ENCODE data around the gene CCDC88C.

CCDC88C gene

DNA sequence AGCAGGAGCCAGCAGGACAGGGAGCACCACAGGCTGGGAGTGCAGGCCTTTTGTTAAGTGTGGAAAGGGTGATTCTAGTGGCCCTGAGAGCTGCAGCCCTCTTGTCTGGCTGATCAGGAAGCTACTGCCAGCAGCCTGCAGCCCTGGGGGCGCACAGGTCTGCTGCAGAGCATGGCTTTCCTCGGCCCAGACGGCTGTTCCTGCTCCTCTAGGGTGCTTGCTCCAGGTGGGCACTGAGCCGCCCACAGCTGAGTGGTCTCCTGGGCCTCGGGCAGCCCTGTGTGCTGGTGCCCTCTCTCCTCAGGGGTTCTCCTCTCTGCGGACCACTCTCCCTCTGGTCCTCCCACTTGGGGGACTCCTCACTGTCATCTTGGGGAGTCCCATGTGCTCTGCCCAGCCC is 18.9 kb downstream of the CCDC88C start:
- TF ChIP-seq Cebpa-rat (IDR thresholded peaks at IDR 0.05) = no peak
- H3K9me3 ChIP-seq (replicated peaks in 1 of 11) = no peaks in the 10 kb centered on the region
- peak overlapping the region in 8 of 11 experiments; percentile 32 to 84 (median 76); a peak in 15 of 22 replicates for H3K27ac ChIP-seq
- H3K9ac ChIP-seq = peak overlapping the region in 9 of 11 experiments; percentile 51 to 76 (median 60); a peak in 13 of 22 replicates
- peaks cover 77 to 93% (median 91%) of the 10 kb centered on the region in 10 experiments for H3K4me1 ChIP-seq
- peak overlapping the region in 1 of 10 experiments; percentile 31; a peak in 1 of 20 replicates for H3K4me3 ChIP-seq
- H3K4me2 ChIP-seq = peak overlapping the region; percentile 72 to 96 (median 92)
- peaks cover 6 to 95% (median 82%) of the 10 kb centered on the region in 11 experiments; a peak in 20 of 22 replicates for H4K20me1 ChIP-seq
- peaks cover 0 to 5% (median 0%) of the 10 kb centered on the region in 11 experiments; a peak in 1 of 22 replicates for H3K36me3 ChIP-seq
- no peaks in the 10 kb centered on the region for H3K27me3 ChIP-seq

DNA sequence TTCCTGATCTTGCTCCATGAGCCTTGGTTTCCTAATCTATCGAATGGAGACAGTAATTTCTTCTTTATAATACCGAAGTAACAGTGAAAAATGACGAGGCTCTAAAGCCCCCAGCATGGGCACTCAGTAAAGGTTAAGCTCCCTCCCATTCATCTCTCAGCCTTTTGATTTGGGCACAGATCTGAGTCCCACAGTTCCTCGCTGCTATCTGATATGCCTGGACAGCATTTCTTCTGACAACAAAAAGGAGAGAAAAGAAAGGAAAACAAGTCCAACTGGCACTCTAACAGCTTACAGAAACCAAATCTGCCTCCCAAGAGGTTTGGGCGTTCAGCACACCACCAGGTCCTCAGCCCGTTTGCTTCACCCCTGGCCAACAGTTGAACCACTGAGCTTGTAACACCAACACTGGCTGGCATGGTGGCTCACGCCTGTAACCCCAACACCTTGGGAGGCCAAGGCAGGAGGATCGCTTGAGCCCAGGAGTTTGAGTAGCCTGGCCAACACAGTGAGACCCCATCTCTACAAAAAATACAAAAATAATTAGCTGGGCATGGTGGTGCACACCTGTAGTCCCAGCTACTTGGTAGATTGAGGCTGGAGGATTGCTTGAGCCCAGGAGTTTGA is 19.5 kb downstream of the CCDC88C start:
- no peaks in the 10 kb centered on the region for H3K9me3 ChIP-seq (replicated peaks in 1 of 11)
- peak overlapping the region; percentile 8 to 48 (median 34); a peak in 13 of 20 replicates for H3K4me3 ChIP-seq
- H3K4me1 ChIP-seq = peaks cover 82 to 93% (median 91%) of the 10 kb centered on the region in 10 experiments
- H3K4me2 ChIP-seq = peak overlapping the region; percentile 72 to 96 (median 92)
- 0 out of 22 replicates have a peak, but pooled peaks cover 0 to 5% (median 0%) of the 10 kb centered on the region in 11 experiments for H3K27me3 ChIP-seq
- H4K20me1 ChIP-seq = peaks cover 8 to 95% (median 82%) of the 10 kb centered on the region in 11 experiments; a peak in 20 of 22 replicates
- peak overlapping the region; percentile 50 to 76 (median 59); a peak in 20 of 22 replicates for H3K9ac ChIP-seq
- peaks cover 0 to 5% (median 0%) of the 10 kb centered on the region in 11 experiments; a peak in 1 of 22 replicates for H3K36me3 ChIP-seq
- TF ChIP-seq Cebpa-rat (IDR thresholded peaks at IDR 0.05) = no peak
- H3K27ac ChIP-seq = peak overlapping the region in 10 of 11 experiments; percentile 30 to 84 (median 73); a peak in 19 of 22 replicates

DNA sequence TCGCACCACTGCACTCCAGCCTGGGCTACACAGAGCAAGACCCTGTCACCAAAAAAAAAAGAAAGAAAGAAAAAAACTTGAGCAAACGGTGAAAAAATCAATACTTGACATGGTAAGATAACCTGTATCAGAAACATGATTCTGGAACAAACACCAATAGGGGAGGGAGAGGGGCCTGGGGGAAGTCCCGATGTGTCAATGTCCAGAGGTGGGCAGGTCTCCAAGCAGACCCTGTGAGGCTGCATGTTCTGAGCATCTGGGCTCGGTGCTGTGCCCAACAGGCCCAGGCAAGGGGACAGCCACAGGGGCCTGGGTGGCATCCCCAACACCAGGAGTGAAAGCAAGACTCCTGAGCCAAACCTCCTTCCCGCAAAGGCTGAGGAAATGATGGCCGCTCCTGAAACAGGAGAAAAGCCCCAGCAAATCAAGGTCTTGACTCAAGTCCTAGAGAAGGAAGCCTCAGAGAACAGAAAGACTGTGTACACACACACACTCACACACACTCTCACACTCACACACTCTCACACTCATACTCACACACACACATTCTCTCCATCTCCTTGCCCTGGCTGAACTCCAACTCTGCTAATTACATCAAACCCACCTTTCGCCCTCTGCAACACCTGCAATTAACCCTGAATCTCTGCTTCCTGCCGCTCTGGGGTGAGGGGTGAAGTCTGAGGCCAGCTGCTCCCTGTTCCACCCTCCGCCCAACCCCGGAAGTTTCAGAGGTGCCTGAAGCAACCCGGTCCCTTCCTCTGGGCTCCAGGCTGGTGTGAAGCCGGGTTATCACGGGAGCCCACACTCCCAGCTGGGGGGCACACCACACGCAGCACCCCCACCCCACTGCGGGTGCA is 20.4 kb downstream of the CCDC88C start:
- H3K27ac ChIP-seq = peak overlapping the region in 10 of 11 experiments; percentile 30 to 84 (median 73); a peak in 20 of 22 replicates
- peak in 3 of 11 experiments; percentile 48 to 72 (median 51); a peak in 5 of 22 replicates for TF ChIP-seq Cebpa-rat (IDR thresholded peaks at IDR 0.05)
- H3K27me3 ChIP-seq = 0 out of 22 replicates have a peak, but pooled peaks cover 0 to 5% (median 0%) of the 10 kb centered on the region in 11 experiments
- peaks cover 83 to 93% (median 91%) of the 10 kb centered on the region in 10 experiments for H3K4me1 ChIP-seq
- H3K36me3 ChIP-seq = peaks cover 0 to 5% (median 0%) of the 10 kb centered on the region in 11 experiments; a peak in 1 of 22 replicates
- H3K9me3 ChIP-seq (replicated peaks in 1 of 11) = no peaks in the 10 kb centered on the region
- H3K9ac ChIP-seq = peak overlapping the region; percentile 50 to 76 (median 59); a peak in 20 of 22 replicates
- peak overlapping the region; percentile 72 to 96 (median 92) for H3K4me2 ChIP-seq
- peak overlapping the region; percentile 8 to 48 (median 34); a peak in 14 of 20 replicates for H3K4me3 ChIP-seq
- peaks cover 14 to 95% (median 82%) of the 10 kb centered on the region in 11 experiments; a peak in 21 of 22 replicates for H4K20me1 ChIP-seq

DNA sequence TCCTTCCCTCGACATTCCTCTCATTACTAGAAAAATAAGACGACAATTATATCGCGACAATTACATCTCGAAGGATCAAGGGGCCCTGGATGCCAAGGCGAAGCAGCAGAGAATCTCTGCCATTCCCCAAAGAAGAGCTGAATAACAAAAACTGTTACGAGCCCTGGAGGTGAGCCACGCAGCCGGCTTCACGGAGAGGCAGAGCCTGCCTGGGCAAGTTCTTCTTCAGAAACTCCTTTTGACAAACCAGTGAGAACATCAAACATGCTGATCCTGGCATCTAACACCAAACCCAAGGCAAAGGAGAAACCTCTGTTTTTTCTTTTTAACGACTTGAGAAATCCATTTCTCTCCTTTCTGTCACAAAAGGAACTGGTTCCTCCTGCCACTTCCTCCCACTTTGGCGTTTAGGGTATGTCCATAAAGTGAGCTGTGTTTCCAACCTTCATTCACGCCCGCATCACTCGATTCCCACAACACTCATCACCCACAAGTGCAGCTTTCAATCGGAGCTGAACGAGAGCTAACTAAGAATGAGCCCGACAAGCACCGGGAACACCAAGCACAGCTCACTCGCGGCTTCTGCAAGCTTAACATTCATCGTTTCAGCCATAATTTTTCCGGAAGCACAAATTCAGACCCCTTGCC is 21.5 kb downstream of the CCDC88C start:
- peaks cover 14 to 98% (median 88%) of the 10 kb centered on the region in 11 experiments; a peak in 21 of 22 replicates for H4K20me1 ChIP-seq
- TF ChIP-seq Cebpa-rat (IDR thresholded peaks at IDR 0.05) = no peak
- peak overlapping the region in 9 of 11 experiments; percentile 15 to 76 (median 60); a peak in 13 of 22 replicates for H3K9ac ChIP-seq
- peak overlapping the region; percentile 72 to 96 (median 92) for H3K4me2 ChIP-seq
- no peaks in the 10 kb centered on the region for H3K9me3 ChIP-seq (replicated peaks in 1 of 11)
- no peak overlapping the region for H3K4me3 ChIP-seq
- H3K4me1 ChIP-seq = peaks cover 88 to 99% (median 98%) of the 10 kb centered on the region in 10 experiments
- peaks cover 0 to 5% (median 0%) of the 10 kb centered on the region in 11 experiments; a peak in 1 of 22 replicates for H3K36me3 ChIP-seq
- H3K27ac ChIP-seq = peak overlapping the region in 9 of 11 experiments; percentile 64 to 84 (median 75); a peak in 19 of 22 replicates
- H3K27me3 ChIP-seq = 0 out of 22 replicates have a peak, but pooled peaks cover 0 to 5% (median 0%) of the 10 kb centered on the region in 11 experiments

DNA sequence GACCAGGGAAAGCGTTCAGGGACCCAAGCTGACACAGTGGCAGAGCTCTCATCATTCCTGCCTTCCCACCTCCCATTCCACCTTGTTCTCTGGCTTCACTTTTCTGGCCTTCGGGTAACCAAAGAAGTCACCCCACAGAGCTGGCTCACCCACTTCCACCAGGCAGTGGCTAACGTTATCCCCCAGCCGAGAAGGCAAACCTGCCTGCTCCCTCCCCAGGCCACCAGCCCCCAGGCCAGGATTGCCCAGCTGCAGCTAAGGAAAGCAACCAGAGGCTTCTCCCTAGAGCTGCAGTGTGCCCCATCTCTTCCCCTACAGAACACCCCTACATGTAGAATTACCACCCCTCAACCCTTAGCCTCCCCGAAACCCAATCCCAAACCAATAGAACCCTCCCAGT is 22.2 kb downstream of the CCDC88C start:
- Histone ChIP-seq H3K9me3 (replicated peaks in 1 of 11) (no peaks in the 10 kb centered on the region), H4K20me1 (peaks cover 20 to 100% (median 90%) of the 10 kb centered on the region in 11 experiments; a peak in 21 of 22 replicates), H3K4me3 (no peak overlapping the region), H3K4me2 (peak overlapping the region; percentile 72 to 96 (median 92)), H3K9ac (peak overlapping the region in 6 of 11 experiments; percentile 20 to 76 (median 64); a peak in 7 of 22 replicates), H3K27ac (peak overlapping the region in 9 of 11 experiments; percentile 64 to 84 (median 75); a peak in 17 of 22 replicates), H3K36me3 (peaks cover 0 to 9% (median 0%) of the 10 kb centered on the region in 11 experiments; a peak in 1 of 22 replicates), H3K4me1 (peaks cover 93 to 100% (median 100%) of the 10 kb centered on the region in 10 experiments), H3K27me3 (peaks cover 0 to 7% (median 0%) of the 10 kb centered on the region in 11 experiments; a peak in 1 of 22 replicates)
- TF ChIP-seq Cebpa-rat (IDR thresholded peaks at IDR 0.05) = no peak

DNA sequence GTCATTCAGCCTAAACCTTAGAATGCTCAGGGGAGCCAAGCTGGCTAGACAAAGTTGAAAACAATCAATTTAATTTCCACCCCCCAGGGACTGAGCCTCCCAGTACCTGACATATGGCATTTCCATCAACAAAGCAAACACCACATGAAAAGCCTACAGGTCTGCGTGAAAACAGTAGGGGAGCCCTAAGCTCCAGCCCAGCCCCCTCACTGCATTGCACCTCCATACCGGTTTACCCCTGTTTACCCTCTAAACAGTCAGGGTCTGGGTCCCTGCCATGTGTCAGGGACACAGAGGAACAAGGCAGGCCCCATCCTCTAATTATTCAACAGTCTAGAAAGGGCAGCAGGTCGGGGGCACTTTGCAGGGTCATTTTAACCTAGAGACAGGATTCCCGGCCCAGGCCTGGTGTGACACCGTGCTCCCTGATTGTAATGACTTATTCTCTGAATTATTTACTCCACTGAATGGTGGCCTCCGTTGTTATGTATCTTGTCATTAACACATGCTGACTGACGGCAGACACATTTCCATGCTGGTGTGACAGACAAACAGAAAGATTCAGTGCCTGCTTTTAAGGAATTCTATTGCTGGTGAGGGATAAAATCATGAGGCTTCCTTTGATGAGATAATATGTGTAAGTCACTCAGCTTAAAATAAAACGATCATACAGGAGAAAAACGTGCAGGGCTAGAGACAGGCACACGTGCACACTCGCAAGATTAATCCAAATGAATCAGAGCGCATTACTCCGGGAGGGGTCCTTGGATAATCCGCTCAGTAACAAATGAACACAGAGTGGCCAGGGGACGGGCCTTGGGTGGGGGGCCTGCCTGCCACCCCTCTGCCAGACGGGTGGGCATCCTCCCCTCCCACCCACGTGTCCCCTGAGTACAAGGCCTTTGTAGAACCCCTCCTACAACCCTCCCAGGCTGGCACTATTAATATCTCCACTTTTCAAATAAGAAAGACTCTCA is 23.2 kb downstream of the CCDC88C start:
- Histone ChIP-seq H3K4me1 (peaks cover 87 to 100% (median 100%) of the 10 kb centered on the region in 10 experiments), H3K9ac (peak overlapping the region in 4 of 11 experiments; percentile 25 to 76 (median 36); a peak in 5 of 22 replicates), H3K4me2 (peak overlapping the region; percentile 72 to 96 (median 92); a peak in 21 of 22 replicates), H3K4me3 (no peak overlapping the region), H3K27ac (peak overlapping the region in 5 of 11 experiments; percentile 16 to 83 (median 81); a peak in 7 of 22 replicates), H3K36me3 (peaks cover 0 to 12% (median 0%) of the 10 kb centered on the region in 11 experiments; a peak in 1 of 22 replicates), H3K9me3 (replicated peaks in 1 of 11) (no peaks in the 10 kb centered on the region), H3K27me3 (peaks cover 0 to 11% (median 0%) of the 10 kb centered on the region in 11 experiments; a peak in 1 of 22 replicates), H4K20me1 (peaks cover 27 to 100% (median 90%) of the 10 kb centered on the region in 11 experiments; a peak in 20 of 22 replicates)
- TF ChIP-seq Cebpa-rat (IDR thresholded peaks at IDR 0.05) = no peak

All from BLaER1 treated with 17β-estradiol and CSF1 and Interleukin-3, amounts not matched to agents 10 nM and 100 nM (cell line).